ENCODE data around the gene NOP53. TPM values are rescaled to one million over a fixed set of nuclear protein-coding genes. Genes with fewer than 3 reads are reported as not detected.
"Not testable (repeated sequence)": the region's sequence is repeated elsewhere in the genome, so short reads cannot be mapped to it uniquely, and the experiment has no call there.

The NOP53 gene
- total RNA-seq, 1 donor from 2014 or later, result 183 TPM

GRCh38 chr19:47802521-47803043 lies 57.2 kb downstream of the NOP53 start:
- no peak for DNase-seq (ENCODE audit: extremely low read depth, low read depth, low spot score)

- not testable (repeated sequence) for DNase-seq (ENCODE audit: extremely low read depth, low read depth, low spot score)
Observed at GRCh38 chr19:47803148-47803547, 57.8 kb downstream of the NOP53 start.

GRCh38 chr19:47803671-47804070 lies 58.3 kb downstream of the NOP53 start:
- not testable (repeated sequence) for DNase-seq (ENCODE audit: extremely low read depth, low read depth, low spot score)

GRCh38 chr19:47804451-47804850 lies 59.1 kb downstream of the NOP53 start, which contains the start of gene TPRX1:
Gene TPRX1, minus strand, starts transcription at chr19:47804551. Its CDS starts 12 bp downstream, at chr19:47804539.
- not testable (repeated sequence) for DNase-seq (ENCODE audit: extremely low read depth, low read depth, low spot score)

- DNase-seq (ENCODE audit: extremely low read depth, low read depth, low spot score), result no peak
Observed at GRCh38 chr19:47805313-47805712, 60.0 kb downstream of the NOP53 start.

GRCh38 chr19:47806435-47806834 lies 61.1 kb downstream of the NOP53 start:
- DNase-seq (ENCODE audit: extremely low read depth, low read depth, low spot score), result no peak

Other genes starting within 250 kb of the NOP53 start
- 143 and 156 TPM in 2 replicates for gene NAPA, start 230.5 kb upstream of the NOP53 start, total RNA-seq
- gene ZNF541, start 172.4 kb upstream of the NOP53 start, total RNA-seq, result not detected in 2 replicates
- 10.6 and 25.4 TPM in 2 replicates for gene BICRA, start 136.4 kb upstream of the NOP53 start, total RNA-seq
- 245 and 268 TPM in 2 replicates for gene EHD2, start 32.1 kb upstream of the NOP53 start, total RNA-seq
- gene SELENOW, start 33.2 kb downstream of the NOP53 start, total RNA-seq, result 418 and 795 TPM in 2 replicates
- not detected in 2 replicates for gene TPRX1, start 59.0 kb downstream of the NOP53 start, total RNA-seq
- gene CRX, start 76.4 kb downstream of the NOP53 start, total RNA-seq, result not detected in 2 replicates
- not detected in 2 replicates for gene TPRX2, start 113.7 kb downstream of the NOP53 start, total RNA-seq
- gene SULT2A1, start 140.8 kb downstream of the NOP53 start, total RNA-seq, result not detected in 2 replicates
- gene BSPH1, start 246.6 kb downstream of the NOP53 start, total RNA-seq, result not detected in 2 replicates
- gene ELSPBP1, start 249.1 kb downstream of the NOP53 start, total RNA-seq, result not detected in 2 replicates